ENCODE measurements around the gene NCKIPSD.

DNA sequence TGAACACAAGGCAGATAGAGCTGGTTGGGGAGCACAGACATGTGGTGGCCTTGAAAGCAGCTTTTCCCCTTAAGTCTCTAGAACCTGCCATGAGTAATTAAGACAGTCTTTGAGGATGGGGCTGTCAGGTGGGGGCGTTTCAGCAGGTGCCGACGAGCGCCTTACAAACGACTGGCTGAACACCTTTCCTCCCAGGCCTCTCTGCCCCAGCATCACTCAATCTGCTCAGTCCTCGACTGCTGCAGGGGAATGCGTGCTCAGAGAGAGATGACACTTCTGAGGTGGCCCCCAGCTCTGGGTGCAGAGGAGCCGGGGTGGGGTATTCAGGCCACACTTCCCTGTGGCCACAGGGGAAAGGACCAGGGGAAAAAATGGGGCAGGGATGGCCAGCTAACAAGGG lies 8.1 kb upstream of the NCKIPSD start:
- TF ChIP-seq, protein P1, sequence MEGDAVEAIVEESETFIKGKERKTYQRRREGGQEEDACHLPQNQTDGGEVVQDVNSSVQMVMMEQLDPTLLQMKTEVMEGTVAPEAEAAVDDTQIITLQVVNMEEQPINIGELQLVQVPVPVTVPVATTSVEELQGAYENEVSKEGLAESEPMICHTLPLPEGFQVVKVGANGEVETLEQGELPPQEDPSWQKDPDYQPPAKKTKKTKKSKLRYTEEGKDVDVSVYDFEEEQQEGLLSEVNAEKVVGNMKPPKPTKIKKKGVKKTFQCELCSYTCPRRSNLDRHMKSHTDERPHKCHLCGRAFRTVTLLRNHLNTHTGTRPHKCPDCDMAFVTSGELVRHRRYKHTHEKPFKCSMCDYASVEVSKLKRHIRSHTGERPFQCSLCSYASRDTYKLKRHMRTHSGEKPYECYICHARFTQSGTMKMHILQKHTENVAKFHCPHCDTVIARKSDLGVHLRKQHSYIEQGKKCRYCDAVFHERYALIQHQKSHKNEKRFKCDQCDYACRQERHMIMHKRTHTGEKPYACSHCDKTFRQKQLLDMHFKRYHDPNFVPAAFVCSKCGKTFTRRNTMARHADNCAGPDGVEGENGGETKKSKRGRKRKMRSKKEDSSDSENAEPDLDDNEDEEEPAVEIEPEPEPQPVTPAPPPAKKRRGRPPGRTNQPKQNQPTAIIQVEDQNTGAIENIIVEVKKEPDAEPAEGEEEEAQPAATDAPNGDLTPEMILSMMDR (IDR thresholded peaks at IDR 0.05; ENCODE audit: extremely low read depth in 1 of 2, insufficient read depth in 1 of 2, low read depth in 1 of 2, low read length in 2 of 2): no peak
- TF ChIP-seq POLR2A (IDR thresholded peaks at IDR 0.05; ENCODE audit: low read depth, low read length) (no peak), EZH2 (IDR thresholded peaks at IDR 0.05; ENCODE audit: borderline replicate concordance, low read depth, low read length, severe bottlenecking) (no peak)
- TF ChIP-seq, protein P2, sequence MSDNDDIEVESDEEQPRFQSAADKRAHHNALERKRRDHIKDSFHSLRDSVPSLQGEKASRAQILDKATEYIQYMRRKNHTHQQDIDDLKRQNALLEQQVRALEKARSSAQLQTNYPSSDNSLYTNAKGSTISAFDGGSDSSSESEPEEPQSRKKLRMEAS (IDR thresholded peaks at IDR 0.05; ENCODE audit: insufficient read depth, insufficient read length): no peak

All from endothelial cell of umbilical vein (primary cell).